ENCODE data around the gene DISP2.

Gene DISP2

DNA sequence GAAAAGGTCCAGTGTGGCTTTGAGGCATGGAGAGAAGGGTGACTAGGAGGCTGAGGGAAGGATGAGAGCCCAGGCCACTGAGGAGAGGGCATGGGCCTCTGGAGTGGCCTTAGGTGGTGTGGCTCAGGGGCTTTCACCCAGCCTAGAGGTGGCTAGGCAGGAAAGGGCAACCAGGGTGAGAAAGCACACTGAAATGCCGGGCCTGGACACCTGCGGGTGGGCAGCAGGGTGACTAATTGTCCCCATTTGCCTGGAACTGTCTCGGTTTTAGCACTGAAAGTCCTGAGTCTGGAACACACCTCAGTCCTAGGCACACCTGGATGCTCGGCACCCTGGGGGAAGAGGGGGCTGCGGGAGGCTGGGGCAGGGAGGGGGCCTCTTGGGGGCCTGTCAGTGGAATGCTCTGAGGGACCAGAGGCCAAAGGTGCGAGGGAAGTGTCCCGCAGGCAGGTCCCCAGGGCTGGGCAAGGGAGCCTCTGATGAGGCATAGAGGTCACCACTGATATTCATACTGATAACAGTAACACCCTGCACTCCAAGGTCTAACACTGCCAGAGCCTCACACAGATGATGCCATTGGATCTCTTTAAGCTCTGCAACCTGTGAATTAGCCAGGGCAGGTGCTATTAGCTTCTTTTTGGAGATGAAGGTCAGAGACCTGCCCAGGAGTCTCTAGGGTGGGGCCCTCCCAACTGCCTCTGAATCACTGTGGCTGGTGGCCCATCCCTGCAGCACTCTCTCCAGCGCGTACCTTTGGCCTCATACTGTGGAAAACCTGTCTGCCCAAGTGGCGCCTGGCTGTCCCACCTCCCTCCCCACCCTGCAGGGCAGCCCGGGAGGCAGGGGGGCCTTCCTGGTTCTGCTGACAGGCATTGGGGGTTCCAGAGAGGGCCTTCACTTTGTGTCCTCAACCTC, 10.2 kb upstream of the DISP2 start:
- no peak for DNase-seq (ENCODE audit: low spot score)
- H3K27ac ChIP-seq = no peak overlapping the region

DNA sequence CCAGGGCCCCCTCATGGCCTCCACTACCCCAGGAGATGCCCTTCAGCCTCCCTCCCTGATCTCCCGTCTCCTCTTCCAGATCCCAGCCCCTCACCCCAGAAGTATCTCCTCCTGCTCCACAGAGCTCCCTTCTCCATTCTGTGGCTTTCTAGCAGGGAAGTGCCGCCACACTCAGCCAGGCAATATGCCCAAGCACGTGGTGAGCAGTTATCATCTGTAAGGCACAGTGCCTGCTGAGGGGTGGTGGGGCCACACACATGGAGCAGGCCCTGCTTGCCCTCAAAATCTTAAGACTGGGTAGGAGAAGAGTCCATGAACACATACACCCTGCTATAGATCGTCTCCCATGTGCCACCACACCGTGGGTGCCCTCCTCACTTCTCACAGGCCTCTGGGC, 9.5 kb upstream of the DISP2 start:
- TF ChIP-seq, protein P1, sequence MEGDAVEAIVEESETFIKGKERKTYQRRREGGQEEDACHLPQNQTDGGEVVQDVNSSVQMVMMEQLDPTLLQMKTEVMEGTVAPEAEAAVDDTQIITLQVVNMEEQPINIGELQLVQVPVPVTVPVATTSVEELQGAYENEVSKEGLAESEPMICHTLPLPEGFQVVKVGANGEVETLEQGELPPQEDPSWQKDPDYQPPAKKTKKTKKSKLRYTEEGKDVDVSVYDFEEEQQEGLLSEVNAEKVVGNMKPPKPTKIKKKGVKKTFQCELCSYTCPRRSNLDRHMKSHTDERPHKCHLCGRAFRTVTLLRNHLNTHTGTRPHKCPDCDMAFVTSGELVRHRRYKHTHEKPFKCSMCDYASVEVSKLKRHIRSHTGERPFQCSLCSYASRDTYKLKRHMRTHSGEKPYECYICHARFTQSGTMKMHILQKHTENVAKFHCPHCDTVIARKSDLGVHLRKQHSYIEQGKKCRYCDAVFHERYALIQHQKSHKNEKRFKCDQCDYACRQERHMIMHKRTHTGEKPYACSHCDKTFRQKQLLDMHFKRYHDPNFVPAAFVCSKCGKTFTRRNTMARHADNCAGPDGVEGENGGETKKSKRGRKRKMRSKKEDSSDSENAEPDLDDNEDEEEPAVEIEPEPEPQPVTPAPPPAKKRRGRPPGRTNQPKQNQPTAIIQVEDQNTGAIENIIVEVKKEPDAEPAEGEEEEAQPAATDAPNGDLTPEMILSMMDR (IDR thresholded peaks at IDR 0.05) = no peak
- no peak overlapping the region for H3K4me3 ChIP-seq
- H3K27ac ChIP-seq = no peak overlapping the region
- no peak for DNase-seq (ENCODE audit: low spot score)

More for the DNA sequence above, 10.2 kb upstream of the DISP2 start:
- TF ChIP-seq, protein P1 (IDR thresholded peaks at IDR 0.05) = no peak
- no peak overlapping the region for H3K4me3 ChIP-seq

DNA sequence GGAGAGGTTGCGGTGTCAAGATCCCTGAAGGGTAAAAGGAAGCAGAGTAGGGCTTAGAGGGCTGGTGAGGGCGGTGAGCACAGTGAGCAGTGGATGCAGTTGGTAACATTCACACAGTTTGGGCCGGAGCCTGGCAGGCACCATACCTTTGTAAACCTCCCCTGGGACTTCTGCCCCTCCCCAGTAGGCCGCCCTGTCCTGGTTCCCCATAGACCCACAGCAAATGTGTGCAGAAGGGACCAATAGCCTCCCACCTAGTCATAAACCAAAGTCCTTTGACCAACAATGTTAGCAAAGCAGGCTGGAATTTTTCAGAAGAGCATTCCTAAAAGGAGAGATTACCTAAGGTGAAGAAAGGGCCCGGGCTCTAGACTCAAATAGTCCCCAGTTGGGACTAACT, 8.9 kb upstream of the DISP2 start:
- TF ChIP-seq, protein P1 (IDR thresholded peaks at IDR 0.05) = no peak
- no peak overlapping the region for H3K4me3 ChIP-seq
- H3K27ac ChIP-seq = no peak overlapping the region
- DNase-seq (ENCODE audit: low spot score) = no peak

DNA sequence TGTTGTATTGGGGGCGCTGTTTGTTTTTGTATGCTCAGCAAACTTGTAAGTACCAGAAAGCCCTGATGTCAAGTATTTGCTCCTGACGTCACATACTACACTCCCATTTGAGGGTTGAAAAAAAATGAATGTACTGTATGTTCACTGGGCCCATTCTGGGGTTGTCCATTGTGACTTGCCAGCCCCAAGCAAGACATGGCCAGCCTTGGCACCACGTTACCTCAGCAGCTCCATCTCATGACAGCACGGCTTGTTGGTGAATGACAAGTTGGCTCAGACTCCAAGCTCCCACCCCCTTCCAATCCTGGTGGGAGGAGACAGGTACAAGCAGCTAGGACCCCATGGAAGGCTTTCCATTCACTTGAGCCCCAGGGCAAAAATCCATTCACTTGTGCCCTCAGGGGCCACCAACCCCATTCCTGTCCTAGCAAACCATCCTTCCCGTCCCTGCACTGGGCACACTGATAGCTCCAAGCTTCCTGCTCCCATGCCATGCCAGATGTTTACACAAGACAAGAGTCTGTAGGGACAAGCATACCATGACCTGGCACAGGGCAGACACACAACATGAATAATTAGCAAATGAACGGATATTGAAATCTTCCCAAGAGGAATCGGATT, 5.6 kb upstream of the DISP2 start:
- no peak overlapping the region for H3K4me3 ChIP-seq
- TF ChIP-seq, protein P1 (IDR thresholded peaks at IDR 0.05) = no peak
- no peak overlapping the region for H3K27ac ChIP-seq
- no peak for DNase-seq (ENCODE audit: low spot score)

DNA sequence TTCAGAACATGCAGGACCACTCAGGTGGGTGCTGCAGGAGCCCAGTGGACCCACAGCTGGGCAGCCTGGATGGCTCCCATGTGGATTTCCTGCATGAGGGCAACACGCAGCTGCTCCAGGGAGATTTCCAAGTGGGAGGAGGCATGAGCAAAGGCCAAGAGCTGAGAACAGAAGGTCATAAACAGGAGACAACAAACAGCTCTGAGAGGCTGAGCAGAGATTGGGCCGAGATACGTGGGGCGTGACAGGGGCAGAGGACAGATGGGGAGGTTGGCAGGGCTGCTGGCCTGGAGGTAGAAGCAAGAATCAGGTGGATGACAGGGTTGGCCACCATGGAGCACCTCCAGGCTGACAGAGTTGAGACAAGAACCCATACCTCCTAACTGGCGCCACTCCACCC, 4.3 kb upstream of the DISP2 start:
- TF ChIP-seq, protein P1 (IDR thresholded peaks at IDR 0.05) = no peak
- no peak for DNase-seq (ENCODE audit: low spot score)
- Histone ChIP-seq H3K4me3 (no peak overlapping the region), H3K27ac (no peak overlapping the region)

DNA sequence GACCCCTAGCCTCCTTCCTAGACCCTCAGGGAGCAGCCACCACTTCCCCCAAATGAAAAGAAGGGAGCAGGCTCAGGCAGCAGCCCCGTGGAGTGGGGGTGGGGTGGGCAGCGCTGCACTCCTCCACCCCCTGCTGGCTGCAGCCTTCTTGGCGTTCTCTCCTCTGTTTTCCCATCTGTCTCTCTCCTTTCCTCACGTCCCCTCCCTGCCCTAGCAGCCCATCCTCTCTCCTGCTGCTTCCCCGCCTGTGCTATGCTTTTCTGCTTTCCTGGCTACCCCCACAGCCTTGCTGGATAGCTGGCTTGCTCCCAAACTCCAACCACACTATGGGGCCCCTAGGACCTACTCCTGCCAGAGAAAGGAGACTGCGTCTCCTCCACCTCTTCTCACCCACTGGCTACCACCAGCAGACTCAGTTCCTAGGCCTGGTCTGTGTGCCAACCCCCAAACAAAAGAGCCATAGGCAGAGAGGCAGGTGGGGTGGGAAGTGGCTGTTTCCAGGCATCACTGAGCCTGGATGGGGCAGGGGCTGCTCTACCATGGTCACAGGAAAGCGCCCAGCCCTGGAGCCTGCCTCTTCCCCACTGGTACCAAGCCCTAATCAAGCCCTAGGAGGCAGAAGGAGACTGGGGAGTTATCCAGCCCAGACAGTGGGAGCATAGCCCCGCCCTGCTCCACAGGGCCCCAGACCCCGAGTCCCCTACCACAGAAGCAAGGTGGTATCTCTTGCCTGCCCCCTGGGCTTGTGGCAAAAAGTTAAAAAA, 3.4 kb upstream of the DISP2 start:
- no peak overlapping the region for H3K27ac ChIP-seq
- TF ChIP-seq, protein P1 (IDR thresholded peaks at IDR 0.05) = no peak
- no peak overlapping the region for H3K4me3 ChIP-seq
- no peak for DNase-seq (ENCODE audit: low spot score)

All from coronary artery (tissue), 2 donors.